K562 (cell line): ENCODE results near the gene VRK3. TPM values are rescaled to one million over a fixed set of nuclear protein-coding genes. Genes with fewer than 3 reads are reported as not detected.

ENCODE experiments used
- BACH1 ChIP-seq: fragments of 200-800 bp; sonication (Bioruptor generic); IDR thresholded peaks from 2 replicates; pipeline ENCODE4 v1.6.1; 2016; ENCODE audit warnings: missing genetic modification characterization, missing compliant biosample characterization
- DDX20 ChIP-seq: fragments of 450-650 bp; IDR thresholded peaks from 2 replicates; pipeline ENCODE4 v1.6.1; 2016; ENCODE audit warnings: missing genetic modification characterization, low read depth, mild to moderate bottlenecking, missing compliant biosample characterization, moderate library complexity
- FOXJ2 ChIP-seq: fragments of 200-800 bp; sonication (Bioruptor generic); IDR thresholded peaks from 2 replicates; pipeline ENCODE4 v1.6.1; 2016; ENCODE audit warnings: missing genetic modification characterization, missing compliant biosample characterization
- GATAD2A ChIP-seq: fragments of 450-650 bp; IDR thresholded peaks from 2 replicates; pipeline ENCODE4 v1.6.1; 2017
- HNRNPK ChIP-seq: fragments of 200-400 bp; formaldehyde crosslinking; IDR thresholded peaks from one replicate; pipeline ENCODE4 v1.6.1; 2018; ENCODE audit warnings: mild to moderate bottlenecking, low read depth, low read length; ENCODE audit not compliant: poor library complexity, severe bottlenecking
- HSF4 ChIP-seq: fragments of 250-450 bp; sonication (Bioruptor Pico); IDR thresholded peaks from 2 replicates; pipeline ENCODE4 v2.1.2; 2022; ENCODE audit warnings: mild to moderate bottlenecking, moderate library complexity, borderline replicate concordance
- POLR2A ChIP-seq: fragments of 450-650 bp; conservative IDR thresholded peaks from 2 replicates; pipeline ENCODE4 v1.6.1; 2016
- PTTG1 ChIP-seq: fragments of 450-650 bp; IDR thresholded peaks from 2 replicates; pipeline ENCODE4 v1.6.1; 2016; ENCODE audit warnings: low read depth, mild to moderate bottlenecking, missing genetic modification characterization, missing compliant biosample characterization
- RFX1 ChIP-seq: fragments of 450-650 bp; IDR thresholded peaks from 2 replicates; pipeline ENCODE4 v1.6.1; 2016; ENCODE audit warnings: mild to moderate bottlenecking, moderate library complexity
- SAP30 ChIP-seq: fragments of 200-600 bp; sonication (generic); IDR thresholded peaks from 2 replicates; pipeline ENCODE4 v1.6.1; 2012; ENCODE audit warnings: borderline replicate concordance, low read depth, mild to moderate bottlenecking, moderate library complexity, low read length, control low read depth, inconsistent platforms; ENCODE audit not compliant: insufficient read depth, poor library complexity, severe bottlenecking
- SMAD1 ChIP-seq: fragments of 150-350 bp; IDR thresholded peaks from 2 replicates; pipeline ENCODE4 v1.6.1; 2014; ENCODE audit warnings: low read length, low read depth; ENCODE audit not compliant: partially characterized antibody
- YY1 ChIP-seq, 3 experiments: IDR thresholded peaks; 2 replicates each; pipeline ENCODE4 v1.6.1; 2011; ENCODE audit warnings: low read length in 2 of 3, mild to moderate bottlenecking in 2 of 3, moderate library complexity in 2 of 3, borderline replicate concordance in 1 of 3, control low read depth in 1 of 3, low read depth in 1 of 3; ENCODE audit not compliant: insufficient read depth in 3 of 3, insufficient replicate concordance in 2 of 3, control insufficient read depth in 1 of 3, insufficient read length in 1 of 3; ENCODE audit errors: extremely low read depth in 1 of 3
- ZKSCAN8 ChIP-seq: fragments of 200-800 bp; sonication (Bioruptor generic); IDR thresholded peaks from 2 replicates; pipeline ENCODE4 v1.6.1; 2016; ENCODE audit warnings: missing genetic modification characterization, missing compliant biosample characterization
- ZNF586 ChIP-seq: fragments of 450-650 bp; formaldehyde crosslinking; conservative IDR thresholded peaks from 2 replicates; pipeline ENCODE4 v1.4.0; 2020; ENCODE audit warnings: mild to moderate bottlenecking, moderate library complexity
- ZSCAN29 ChIP-seq: fragments of 450-650 bp; IDR thresholded peaks from 2 replicates; pipeline ENCODE4 v1.6.1; 2017
- polyA plus RNA-seq, 8 experiments: library from polyadenylated mRNA; depleted of rRNA in 4 of 8; stranded (reverse) in 5 of 8; unstranded in 3 of 8; fragments of >200 nt; fragmentation: Nextera tagmentation in 2 of 8; fragmentation: Illumina TruSeq in 1 of 8; extraction: Ambion mirVana in 2 of 8; extraction: Trizol in 1 of 8; gene quantifications; 2 replicates each; pipeline versions ENCODE4 v1.2.1 to v1.2.3, GENCODE V29; 2011 to 2014; ENCODE audit warnings: inconsistent platforms in 1 of 8, missing spikeins in 1 of 8
- total RNA-seq, 7 experiments: library from RNA; depleted of rRNA in 6 of 7; stranded (reverse); fragments of >200 nt in 6 of 7; fragmentation: Illumina TruSeq in 2 of 7; extraction: Trizol in 2 of 7; gene quantifications; 2 replicates each; pipeline versions ENCODE4 v1.2.1 to v1.2.3, GENCODE V29; 2011 to 2021; ENCODE audit warnings: low replicate concordance in 1 of 7
- TF ChIP-seq, protein P1 (sequence below), 3 experiments: fragments of 200-800 bp in 1 of 3; sonication (Bioruptor generic) in 1 of 3; sonication (generic) in 1 of 3; formaldehyde crosslinking in 1 of 3; IDR thresholded peaks; 2 replicates each; pipeline versions ENCODE4 v1.6.1 to v1.8.0; 2016 to 2022; ENCODE audit warnings: mild to moderate bottlenecking in 2 of 3, missing compliant biosample characterization in 2 of 3, missing genetic modification characterization in 2 of 3, missing genetic modification reagents in 1 of 3
- TF ChIP-seq, protein P2 (sequence below): sonication (generic); formaldehyde crosslinking; IDR thresholded peaks from 2 replicates; pipeline ENCODE4 v1.8.1; 2022; ENCODE audit warnings: missing genetic modification reagents
- TF ChIP-seq, protein P3 (sequence below): fragments of 450-650 bp; IDR thresholded peaks from 2 replicates; pipeline ENCODE4 v1.6.1; 2016; ENCODE audit warnings: borderline replicate concordance
- TF ChIP-seq, protein P4 (sequence below): IDR thresholded peaks from 2 replicates; pipeline ENCODE4 v1.6.1; 2011; ENCODE audit not compliant: insufficient read length; ENCODE audit errors: extremely low read depth
- TF ChIP-seq, protein P5 (sequence below): fragments of 450-650 bp; formaldehyde crosslinking; IDR thresholded peaks from 2 replicates; pipeline ENCODE4 v1.4.0; 2020; ENCODE audit warnings: mild to moderate bottlenecking, moderate library complexity

VRK3 gene
- total and polyA plus RNA-seq, 9 of the 15 experiments (the other 6 are each of a cell fraction or from before 2014, with no cell fraction given) = 25.6 to 94.3 (median 42.9) TPM

DNA sequence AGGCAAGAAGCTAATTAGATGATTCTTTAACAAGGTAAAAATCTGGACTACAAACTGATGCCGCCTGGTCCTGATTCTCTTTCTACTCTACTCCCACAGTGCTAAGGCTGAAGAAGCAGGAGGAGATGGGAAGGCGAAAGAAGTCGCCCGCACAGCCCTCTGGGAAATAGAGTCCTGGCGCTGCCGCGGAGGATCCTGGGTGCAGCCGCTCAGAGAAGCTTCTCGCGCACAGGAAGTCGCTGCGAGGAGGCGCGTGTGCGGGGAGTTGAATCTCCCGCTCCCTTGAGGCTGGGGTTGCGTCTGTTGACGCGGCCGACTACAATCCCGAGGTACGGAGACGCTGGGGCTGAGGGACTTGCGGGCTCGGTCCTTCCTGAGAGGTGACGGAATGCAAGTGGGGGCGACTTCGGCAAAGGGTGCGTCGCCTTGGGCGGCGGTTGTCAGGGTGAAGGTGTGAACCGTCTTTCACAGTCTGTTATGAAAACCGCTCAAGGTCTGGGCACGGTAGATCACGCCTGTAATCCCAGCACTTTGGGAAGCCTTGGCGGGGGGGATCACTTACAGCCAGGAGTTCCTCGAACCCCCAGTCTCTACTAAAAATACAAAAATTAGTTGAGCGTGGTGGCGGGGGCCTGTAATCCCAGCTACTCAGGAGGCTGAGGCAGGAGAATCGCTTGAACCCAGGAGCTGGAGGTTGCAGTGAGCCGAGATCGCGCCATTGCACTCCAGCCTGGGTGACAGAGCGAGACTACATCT is 800 bp upstream of the VRK3 start, which contains the start of gene ZNF473 (continued):
- TF ChIP-seq HNRNPK (no peak), RFX1 (no peak), ZKSCAN8 (CRISPR knock-in tag) (no peak), POLR2A (peak; percentile 88), YY1 (IDR thresholded peaks at IDR 0.05; ENCODE audit: borderline replicate concordance in 1 of 3, control insufficient read depth in 1 of 3, extremely low read depth in 1 of 3, insufficient read depth in 3 of 3, insufficient read length in 1 of 3, insufficient replicate concordance in 2 of 3, low read depth in 1 of 3, low read length in 2 of 3) (peak in 1 of 3 experiments; percentile 50), ZSCAN29 (no peak), ZNF586 (CRISPR knock-in tag) (no peak), SAP30 (peak; percentile 93), DDX20 (tag) (no peak), BACH1 (tag) (0 out of 2 replicates have a peak, but pooled peaks have one; percentile 37), FOXJ2 (tag) (peak; percentile 83; the same call in 1 of the 2 replicates), HSF4 (no peak), GATAD2A (no peak), PTTG1 (tag) (no peak), SMAD1 (peak; percentile 78)
- TF ChIP-seq, protein P1, sequence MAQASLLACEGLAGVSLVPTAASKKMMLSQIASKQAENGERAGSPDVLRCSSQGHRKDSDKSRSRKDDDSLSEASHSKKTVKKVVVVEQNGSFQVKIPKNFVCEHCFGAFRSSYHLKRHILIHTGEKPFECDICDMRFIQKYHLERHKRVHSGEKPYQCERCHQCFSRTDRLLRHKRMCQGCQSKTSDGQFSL (CRISPR knock-in tag; IDR thresholded peaks at IDR 0.05) = no peak
- TF ChIP-seq, protein P1 (tag; IDR thresholded peaks at IDR 0.05) = no peak
- TF ChIP-seq, protein P2, sequence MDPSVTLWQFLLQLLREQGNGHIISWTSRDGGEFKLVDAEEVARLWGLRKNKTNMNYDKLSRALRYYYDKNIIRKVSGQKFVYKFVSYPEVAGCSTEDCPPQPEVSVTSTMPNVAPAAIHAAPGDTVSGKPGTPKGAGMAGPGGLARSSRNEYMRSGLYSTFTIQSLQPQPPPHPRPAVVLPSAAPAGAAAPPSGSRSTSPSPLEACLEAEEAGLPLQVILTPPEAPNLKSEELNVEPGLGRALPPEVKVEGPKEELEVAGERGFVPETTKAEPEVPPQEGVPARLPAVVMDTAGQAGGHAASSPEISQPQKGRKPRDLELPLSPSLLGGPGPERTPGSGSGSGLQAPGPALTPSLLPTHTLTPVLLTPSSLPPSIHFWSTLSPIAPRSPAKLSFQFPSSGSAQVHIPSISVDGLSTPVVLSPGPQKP (CRISPR knock-in tag) = no peak
- TF ChIP-seq, protein P3, sequence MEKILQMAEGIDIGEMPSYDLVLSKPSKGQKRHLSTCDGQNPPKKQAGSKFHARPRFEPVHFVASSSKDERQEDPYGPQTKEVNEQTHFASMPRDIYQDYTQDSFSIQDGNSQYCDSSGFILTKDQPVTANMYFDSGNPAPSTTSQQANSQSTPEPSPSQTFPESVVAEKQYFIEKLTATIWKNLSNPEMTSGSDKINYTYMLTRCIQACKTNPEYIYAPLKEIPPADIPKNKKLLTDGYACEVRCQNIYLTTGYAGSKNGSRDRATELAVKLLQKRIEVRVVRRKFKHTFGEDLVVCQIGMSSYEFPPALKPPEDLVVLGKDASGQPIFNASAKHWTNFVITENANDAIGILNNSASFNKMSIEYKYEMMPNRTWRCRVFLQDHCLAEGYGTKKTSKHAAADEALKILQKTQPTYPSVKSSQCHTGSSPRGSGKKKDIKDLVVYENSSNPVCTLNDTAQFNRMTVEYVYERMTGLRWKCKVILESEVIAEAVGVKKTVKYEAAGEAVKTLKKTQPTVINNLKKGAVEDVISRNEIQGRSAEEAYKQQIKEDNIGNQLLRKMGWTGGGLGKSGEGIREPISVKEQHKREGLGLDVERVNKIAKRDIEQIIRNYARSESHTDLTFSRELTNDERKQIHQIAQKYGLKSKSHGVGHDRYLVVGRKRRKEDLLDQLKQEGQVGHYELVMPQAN = peak; percentile 94
- TF ChIP-seq, protein P4, sequence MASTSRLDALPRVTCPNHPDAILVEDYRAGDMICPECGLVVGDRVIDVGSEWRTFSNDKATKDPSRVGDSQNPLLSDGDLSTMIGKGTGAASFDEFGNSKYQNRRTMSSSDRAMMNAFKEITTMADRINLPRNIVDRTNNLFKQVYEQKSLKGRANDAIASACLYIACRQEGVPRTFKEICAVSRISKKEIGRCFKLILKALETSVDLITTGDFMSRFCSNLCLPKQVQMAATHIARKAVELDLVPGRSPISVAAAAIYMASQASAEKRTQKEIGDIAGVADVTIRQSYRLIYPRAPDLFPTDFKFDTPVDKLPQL = no peak
- TF ChIP-seq, protein P5, sequence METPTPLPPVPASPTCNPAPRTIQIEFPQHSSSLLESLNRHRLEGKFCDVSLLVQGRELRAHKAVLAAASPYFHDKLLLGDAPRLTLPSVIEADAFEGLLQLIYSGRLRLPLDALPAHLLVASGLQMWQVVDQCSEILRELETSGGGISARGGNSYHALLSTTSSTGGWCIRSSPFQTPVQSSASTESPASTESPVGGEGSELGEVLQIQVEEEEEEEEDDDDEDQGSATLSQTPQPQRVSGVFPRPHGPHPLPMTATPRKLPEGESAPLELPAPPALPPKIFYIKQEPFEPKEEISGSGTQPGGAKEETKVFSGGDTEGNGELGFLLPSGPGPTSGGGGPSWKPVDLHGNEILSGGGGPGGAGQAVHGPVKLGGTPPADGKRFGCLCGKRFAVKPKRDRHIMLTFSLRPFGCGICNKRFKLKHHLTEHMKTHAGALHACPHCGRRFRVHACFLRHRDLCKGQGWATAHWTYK = peak; percentile 50; the same call in 1 of the 2 replicates
